GM18861 (cell line): Measurements from ENCODE around the gene YTHDF1.
"Not testable (repeated sequence)": the region's sequence is repeated elsewhere in the genome, so short reads cannot be mapped to it uniquely, and the experiment has no call there.

Experiments used
- ATAC-seq: cut with Tn5 transposase; IDR thresholded peaks from one replicate; pipeline ENCODE4 v1.9.1; 2021; ENCODE audit not compliant: unreplicated experiment

The YTHDF1 gene

DNA sequence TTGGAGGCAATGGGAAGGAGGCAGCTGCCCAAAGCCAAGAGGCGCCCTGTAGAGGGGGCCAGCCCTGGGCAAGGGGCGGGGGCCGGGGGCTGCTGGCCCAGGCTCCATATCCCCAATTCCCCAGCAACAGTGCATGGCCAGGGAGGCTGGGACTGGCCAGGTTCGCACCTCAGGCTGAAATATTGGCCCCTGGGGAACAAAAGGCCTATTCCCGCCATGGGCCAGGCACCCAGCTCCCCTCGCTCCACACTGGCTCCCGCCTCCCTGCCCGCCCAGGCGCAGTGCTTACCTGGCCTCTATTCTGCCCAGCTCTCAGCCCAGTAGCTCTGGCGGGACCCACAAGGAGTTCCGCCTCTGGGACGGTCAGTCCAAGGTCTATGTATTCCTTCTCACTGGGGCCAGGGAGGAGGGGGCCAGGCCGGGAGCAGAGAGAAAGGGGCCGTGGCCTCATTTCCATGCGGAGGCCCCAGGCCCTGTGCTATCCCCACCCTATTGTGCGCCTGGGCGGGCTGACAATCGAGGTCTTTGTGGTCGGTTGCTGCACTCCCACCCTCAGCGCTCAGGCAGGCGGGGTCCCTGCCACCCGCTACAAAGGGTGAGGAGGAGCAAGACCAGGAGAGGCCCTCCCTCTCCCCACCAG is 42.3 kb downstream of the YTHDF1 start:
- no peak for ATAC-seq

GRCh38 chr20:63172726-63173125 is 43.2 kb downstream of the YTHDF1 start:
- ATAC-seq: no peak

DNA sequence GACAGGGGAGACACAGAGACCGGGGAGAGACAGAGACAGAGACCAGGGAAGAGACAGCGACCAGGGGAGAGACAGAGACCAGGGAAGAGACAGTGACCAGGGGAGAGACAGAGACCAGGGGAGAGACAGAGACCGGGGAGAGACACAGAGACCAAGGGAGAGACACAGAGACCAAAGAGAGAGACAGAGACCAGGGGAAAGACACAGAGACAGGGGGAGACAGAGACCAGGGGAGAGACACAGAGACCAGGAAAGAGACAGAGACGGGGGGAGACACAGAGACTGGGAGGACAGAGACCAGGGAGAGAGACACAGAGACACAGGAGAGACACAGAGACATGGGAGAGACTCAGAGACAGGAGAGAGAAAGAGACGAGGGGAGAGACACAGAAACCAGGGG is 43.9 kb downstream of the YTHDF1 start:
- ATAC-seq: no peak

DNA sequence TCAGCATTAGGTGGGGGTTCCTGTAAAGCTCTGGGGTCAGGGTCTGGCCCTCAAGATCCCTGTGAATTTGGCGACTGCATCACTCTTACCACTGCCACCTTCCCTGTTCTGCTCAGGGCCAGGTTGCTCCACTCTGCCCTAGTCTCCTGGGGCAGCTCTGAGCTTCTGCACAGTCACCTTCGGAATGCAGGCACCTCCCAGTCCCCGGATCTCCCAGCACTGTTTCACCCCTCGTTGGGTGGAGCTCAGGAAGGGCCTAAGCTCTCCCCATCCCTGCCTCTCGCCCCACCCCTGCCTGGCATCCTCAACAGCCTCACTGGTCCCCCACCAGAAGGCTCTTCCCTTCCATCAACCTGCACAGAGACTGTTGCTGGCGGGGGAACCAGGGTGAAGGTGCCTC is 46.2 kb downstream of the YTHDF1 start:
- no peak for ATAC-seq

- no peak for ATAC-seq
Measured at GRCh38 chr20:63168861-63169260, 47.1 kb downstream of the YTHDF1 start.

GRCh38 chr20:63167918-63168520 is 47.9 kb downstream of the YTHDF1 start:
- no peak for ATAC-seq

- no peak for ATAC-seq
Measured at GRCh38 chr20:63167026-63167917, 48.7 kb downstream of the YTHDF1 start.

GRCh38 chr20:63166193-63167020 is 49.5 kb downstream of the YTHDF1 start:
- ATAC-seq: no peak

- ATAC-seq: no peak
Measured at GRCh38 chr20:63165356-63166192, 50.4 kb downstream of the YTHDF1 start.

DNA sequence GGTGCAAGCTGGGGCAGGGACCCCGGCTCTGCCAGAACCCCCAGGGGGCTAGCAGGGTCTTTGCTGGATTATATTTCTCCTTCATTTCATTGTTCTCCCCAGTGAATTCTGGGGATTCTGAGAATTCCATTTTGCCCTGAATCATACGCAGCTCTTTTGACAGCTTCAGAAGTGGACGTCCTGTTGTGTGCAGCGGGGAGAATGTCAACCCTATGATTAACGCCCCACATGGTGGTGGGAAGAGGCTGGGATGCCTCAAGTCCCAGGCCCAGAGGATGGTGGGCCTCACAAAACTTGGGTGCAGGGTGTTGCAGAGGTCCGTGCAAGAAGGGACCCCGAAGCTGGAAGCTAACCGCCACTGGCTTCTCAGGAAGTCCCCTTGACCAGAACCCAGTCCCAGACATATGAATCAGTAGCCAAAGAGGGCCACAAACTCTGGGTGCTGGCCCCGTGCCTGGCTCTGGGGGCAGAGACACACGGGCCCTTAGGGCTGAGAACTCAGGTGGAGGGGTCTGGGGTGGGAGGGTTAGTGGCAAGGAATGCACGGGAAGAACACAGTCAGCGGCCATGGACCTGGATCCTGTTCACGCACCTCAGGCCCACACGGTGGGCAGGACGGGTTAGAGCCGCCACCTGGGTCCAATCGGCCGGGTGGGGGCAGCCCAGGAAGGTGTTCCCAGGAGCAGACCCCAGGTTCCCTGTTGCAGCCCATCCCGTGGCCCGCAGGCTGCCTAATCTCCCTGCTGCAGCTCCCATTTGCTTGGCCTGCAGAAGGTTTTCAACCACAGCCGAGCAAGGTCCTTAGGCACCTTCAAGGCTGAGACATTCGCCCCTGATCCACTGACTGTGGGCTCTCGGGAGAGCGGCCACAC is 51.2 kb downstream of the YTHDF1 start:
- ATAC-seq: no peak

DNA sequence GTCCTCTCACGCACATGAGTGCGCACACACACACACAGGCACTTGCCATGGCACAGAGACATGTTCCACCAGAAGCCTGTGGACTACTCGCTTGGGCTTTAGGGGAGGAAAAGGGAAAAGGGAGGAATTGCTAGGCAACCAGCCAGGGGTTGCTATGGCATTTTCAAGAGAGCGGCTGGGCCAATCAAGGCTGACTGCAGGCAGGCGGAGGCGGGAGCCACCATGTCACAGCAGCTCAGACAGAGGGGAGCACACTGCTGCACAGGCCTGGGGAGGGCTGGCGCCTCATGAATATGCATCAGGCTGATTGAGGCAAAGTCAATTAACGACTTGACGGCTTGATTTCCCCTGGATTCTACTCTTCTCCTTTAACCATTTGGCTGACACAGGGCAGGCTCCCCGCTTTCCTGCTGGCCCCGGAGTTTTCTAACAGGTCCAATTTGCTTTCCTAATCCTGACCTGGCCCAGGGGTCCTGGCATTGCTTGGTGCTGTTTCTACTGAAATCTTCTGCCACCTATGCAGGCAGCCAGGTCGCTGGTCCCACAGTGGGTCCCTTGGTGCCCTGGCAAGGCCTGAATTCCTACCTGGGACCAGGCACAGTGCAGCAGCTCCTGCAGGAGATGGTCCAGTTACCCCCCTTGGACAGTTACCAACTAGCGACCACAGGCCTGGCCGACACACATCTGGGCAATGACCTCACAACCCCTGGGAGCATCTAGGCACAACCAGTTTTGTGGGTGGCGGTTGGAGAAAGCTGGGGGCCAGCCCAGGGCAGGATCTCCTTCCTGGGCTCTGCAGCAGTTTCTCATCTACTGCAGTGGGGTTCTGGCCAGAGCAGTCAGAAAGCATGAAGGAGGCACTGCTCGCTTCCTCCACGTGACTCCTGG is 52.1 kb downstream of the YTHDF1 start:
- ATAC-seq: no peak

DNA sequence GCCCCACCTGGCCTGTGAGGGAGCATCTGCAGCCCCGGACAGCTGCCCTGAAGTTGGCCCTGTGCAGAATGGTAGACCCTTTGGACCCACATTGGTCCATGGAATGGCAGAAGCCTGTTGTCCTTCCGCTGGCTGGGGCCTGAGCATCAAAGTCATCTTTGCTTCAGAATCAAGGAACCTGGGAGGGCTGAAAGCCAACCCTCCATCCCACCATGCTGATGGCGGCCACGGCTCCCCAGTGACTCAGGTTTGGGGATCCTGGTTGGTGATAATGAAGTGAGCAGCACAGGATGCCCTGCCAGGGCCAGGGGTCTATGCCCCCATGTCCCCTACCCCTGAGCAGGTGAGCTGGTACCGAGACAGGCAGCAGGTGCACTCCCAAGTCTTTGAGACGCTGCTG is 52.8 kb downstream of the YTHDF1 start:
- no peak for ATAC-seq

GRCh38 chr20:63162206-63162795 is 53.6 kb downstream of the YTHDF1 start:
- ATAC-seq: no peak

- no peak for ATAC-seq
Measured at GRCh38 chr20:63161176-63161651, 54.7 kb downstream of the YTHDF1 start.

DNA sequence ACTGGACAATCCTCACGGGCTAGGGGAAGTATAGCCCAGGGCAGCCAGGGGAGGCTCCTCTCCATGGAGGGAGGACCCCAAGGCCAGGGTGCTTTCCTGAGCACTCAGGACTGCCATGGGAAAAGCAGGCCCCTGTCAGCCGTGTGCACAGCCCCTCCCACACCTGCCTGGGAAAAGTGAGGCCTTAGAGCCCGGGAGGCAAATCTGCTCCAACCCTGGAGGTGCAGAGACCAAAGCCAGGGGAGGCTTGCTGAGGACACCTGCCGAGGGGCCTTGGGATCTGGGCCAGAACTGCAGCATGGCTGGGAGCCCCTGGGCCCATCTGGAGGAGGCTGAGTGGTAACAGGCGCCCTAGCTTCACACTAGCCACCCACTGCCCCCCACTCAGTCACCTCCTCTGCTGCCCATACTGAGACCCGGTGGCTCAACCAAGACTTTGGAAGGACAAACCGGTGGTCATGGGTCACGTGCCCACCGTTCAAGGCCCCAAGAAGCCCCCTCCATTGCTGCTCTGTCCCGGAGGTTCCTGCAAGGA is 55.2 kb downstream of the YTHDF1 start:
- no peak for ATAC-seq

DNA sequence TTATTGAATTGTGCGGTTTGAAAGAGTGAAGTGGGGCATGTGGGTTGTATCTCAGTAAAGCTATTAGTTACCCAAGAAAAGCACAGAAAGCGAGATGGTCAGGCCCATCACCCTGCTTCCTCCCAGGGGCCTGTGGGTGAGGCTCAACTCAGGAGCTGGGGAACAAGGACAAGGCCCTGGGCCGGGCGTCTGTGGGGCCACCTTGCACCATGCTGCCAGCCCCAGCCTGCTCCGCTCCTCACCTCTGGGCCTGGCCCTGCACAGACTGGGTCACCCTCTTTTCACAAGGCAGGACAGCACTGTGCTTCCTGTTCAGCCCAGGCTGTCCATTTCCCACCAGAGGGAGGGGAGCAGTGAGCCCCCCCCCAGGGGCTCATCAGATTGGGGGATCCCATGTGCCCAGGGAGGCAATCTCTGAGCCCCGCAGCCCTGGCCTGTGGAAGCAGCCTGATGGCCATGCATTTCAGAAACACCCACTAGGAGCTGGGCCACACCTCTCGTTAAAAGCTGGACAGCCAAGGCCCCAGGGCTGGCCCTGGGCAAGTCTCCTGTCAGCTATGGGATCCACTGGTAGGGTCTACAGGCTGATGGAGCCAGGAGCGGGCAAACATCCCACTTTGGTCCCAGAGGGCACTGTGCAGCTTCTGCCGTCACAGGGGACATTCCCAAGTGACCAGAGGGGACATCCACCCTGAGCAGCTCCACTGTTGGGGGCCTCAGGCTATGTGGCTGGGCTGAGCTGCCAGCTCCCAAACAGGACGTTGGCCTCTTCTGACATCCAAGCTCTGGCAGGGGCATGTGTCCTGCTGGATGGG is 55.9 kb downstream of the YTHDF1 start:
- ATAC-seq: no peak

DNA sequence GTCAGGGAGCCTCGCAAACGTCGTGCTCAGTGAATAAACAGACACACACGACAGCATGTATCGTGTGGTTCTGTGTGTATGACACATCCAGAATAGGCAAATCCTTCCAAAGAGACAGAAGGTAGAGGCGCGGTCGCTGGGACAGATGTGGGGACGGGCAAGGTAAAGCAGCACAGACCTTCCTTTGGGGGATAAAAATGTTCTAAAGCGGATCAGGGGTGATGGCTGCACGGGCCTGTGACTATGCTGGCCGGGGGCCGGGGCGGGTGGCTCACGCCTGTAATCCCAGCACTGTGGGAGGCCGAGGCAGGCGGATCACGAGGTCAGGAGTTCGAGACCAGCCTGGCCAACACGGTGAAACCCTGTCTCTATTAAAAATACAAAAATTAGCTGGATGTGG is 56.7 kb downstream of the YTHDF1 start:
- not testable (repeated sequence) for ATAC-seq
